ENCODE data around the gene ZNF320.
A peak's percentile ranks its signal among the peaks of the same experiment; 100 is the strongest.
"Not testable (repeated sequence)": the region's sequence is repeated elsewhere in the genome, so short reads cannot be mapped to it uniquely, and the experiment has no call there.

ZNF320 gene

DNA sequence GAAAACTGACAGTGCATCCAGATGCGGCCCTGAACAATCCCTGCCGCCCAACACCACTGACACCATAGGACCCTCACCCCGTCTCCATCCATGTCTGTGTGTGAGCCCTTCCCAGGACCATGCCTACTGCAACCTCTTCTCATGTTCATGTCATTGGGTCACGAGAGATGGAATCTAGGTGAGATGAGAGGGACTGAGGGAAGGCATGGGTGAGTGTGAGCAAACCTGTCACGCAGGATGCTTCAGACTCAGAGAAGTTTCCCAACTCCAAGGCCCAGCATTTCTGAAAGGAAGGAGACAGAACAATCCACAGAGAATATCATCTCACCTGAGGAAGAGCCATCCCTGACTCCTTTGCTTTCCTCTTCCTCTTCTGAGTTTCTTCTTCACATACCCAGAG lies 20.1 kb upstream of the ZNF320 start:
- DNase-seq, result no peak

DNA sequence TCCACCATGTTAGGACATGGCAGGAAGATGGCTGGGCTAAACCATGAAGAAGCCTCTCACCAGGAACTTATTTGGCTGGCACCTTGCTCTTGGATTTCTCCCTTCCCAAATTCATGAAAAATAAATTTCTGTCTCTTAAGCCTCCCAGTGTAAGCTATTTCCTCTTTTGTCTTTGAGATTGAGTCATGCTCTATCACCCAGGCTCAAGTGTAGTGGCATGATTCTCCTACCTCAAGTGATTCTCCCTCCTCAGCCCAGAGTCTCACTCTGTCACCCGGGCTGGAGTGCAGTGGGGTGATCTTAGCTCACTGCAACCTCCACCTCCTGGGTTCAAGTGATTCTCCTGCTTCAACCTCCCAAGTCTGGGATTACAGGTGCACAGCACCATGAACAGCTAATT lies 13.2 kb upstream of the ZNF320 start:
- no peak for DNase-seq

DNA sequence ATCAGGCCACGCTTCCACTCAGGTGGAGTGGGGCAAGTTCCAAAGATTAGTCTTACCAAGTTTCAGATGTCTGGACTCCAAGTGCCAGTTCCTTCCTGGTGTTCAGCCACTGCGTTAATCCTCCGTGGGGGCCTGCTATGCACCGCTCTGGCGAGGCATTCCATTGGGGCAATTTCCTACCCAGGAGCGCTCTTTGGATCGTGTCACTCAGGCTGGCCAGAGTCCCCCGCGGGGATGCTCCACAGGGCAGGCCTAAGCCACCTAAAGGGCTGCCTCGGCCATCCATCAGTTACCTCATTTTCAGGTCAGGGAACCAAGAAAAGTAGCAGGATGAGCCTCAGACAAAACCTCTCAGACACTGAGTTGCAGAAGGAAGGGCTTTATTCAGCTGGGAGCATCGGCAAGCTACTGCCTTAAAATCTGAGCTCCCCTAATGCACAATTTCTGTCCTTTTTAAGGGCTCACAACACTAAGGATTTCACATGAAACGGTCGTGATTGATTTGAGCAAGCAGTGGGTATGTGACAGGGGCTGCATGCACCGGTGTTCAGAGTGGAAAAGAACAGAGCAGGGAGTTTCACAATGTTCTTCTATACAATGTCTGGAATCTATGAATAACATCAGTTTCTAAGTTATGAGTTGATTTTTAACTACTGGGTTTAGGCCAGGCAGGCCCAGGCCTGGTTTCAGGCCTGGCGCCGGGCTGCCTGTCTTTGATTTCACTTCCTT lies 6.8 kb upstream of the ZNF320 start:
- not testable (repeated sequence) for DNase-seq

DNA sequence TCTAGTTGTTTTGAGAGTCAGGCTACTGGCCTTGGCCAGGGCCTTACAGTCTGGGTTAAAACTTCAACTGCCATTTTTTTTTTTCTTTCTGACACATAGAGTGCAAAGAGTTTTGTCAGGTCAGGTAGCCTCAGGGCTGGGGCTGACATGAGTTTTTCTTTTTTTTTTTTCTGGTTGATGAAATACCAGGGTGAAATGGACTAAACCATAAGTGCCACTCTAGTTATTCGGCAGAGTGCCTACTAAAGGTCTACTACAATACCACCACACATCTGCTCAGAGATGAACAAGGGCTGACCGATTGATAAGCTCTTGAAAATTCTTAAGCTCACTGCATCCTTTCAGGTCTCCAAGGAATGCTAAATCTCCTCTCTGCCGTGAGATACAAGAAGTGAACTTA lies 4.4 kb upstream of the ZNF320 start:
- no peak for DNase-seq

DNA sequence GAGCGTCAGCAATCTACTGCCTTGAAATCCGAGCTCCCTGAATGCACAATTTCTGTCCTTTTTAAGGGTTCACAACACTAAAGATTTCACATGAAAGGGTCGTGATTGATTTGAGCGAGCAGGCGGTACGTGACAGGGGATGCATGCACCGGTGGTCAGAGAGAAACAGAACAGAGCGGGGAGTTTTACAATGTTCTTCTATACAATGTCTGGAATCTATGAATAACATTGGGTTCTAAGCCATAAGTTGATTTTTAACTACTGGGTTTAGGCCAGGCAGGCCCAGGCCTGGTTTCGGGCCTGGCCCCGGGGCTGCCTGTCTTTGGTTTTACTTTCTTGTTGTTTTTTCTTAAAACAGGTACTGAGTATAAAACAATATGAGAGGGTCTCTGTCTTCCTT lies 1.2 kb upstream of the ZNF320 start:
- not testable (repeated sequence) for DNase-seq

DNA sequence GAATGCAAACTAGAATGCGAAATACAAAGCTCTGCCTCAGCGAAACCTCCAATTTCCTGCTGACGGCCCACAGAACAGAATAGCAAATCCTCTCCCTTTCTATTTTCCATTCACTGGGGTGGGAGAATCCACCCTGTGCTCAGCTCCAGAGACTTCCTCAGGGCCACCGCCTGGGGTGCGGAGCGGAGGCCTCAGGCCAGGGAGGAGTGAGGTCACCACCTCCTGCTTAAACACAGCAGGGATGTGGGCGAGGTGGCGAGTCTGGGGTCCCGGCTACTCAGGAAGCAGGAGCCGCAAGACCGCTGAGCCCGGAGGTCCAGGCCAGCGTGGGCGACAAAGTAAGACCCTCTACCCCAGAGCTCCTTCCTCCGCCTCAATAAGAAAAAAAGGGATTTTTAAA lies 666 bp upstream of the ZNF320 start:
- no peak for DNase-seq

DNA sequence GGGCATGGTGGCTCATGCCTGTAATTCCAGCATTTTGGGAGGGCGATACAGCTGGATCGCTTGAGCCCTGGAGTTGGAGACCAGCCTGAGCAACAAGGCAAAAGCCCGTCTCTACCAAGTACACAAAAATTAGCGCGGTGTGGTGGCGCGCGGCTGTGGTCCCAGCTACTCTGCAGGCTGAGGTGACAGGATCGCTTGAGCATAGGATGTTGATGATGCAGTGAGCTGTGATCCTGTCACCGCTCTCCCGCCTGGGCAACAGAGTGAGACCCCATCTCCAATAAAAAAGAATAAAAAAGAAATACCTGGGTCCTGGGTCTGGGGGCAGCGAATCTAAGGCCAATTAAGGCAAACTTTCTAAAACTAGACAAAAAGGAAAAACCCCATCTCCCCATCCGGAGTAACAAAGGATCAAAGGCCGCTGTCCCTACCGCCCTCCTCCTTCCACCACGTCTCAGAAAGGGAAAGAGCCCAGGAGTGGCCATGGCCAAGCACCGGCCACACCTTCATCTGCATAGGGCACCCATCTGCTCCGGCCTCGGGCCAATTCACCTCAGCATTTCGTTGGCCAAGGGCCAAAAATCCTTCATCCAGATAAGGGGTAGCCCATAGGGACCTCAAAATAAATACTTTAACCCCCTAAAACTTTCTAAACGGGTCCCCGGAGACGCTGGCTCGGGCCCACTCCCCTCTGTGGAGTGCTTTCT lies 851 bp downstream of the ZNF320 start:
- DNase-seq, result no peak

DNA sequence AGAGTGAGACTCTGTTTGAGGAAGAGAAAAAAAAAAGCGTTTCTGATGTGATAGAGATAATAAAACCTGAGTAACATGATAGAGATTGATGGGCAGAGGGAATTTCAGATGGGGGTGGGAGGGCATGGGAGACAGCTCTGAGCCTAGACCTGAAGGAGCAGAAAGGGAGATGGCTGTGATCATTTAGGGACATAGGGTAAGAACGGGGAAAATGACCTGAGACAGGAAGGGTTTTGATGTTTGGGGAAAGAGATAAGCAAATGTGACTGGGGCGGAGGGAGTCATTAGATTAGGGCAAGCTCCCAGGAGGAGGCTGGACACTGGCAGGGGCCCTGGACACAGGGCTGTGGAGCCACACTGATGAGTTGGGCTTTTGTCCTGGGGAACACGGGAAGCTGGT lies 6.1 kb downstream of the ZNF320 start:
- DNase-seq, result no peak

DNA sequence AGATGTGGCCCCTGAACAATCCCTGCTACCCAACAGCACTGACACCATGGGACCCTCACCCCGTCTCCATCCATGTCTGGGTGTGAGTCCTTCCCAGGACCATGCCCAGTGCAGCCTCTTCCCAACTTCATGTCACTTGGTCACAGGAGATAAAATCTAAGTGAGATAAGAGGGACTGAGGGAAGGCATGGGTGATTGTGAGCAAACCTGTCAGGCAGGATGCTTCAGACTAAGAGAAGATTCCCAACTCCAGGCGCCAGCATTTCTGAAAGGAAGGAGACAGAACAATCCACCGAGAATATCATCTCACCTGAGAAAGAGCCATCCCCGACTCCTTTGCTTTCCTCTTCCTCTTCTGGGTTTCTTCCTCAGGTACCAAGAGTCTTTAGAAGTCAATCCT lies 7.5 kb downstream of the ZNF320 start:
- no peak for DNase-seq

DNA sequence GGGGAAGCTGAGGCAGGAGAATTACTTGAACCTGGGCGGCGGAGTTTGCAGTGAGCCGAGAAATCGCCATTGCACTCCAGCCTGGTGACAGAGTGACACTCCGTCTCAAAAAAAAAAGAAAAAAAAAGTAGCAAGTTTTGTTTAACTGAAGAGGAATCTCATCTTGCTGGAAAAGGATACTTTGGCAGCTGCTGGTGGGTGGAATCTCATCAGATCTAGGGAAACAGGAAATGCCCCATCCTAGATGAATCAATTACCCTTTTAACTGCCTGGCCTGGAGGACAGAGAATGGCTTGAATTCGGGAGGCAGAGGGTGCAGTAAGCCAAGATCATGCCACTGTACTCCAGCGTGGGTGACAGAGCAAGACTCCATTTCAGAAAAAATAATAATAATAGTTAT lies 8.4 kb downstream of the ZNF320 start:
- DNase-seq, result no peak

DNA sequence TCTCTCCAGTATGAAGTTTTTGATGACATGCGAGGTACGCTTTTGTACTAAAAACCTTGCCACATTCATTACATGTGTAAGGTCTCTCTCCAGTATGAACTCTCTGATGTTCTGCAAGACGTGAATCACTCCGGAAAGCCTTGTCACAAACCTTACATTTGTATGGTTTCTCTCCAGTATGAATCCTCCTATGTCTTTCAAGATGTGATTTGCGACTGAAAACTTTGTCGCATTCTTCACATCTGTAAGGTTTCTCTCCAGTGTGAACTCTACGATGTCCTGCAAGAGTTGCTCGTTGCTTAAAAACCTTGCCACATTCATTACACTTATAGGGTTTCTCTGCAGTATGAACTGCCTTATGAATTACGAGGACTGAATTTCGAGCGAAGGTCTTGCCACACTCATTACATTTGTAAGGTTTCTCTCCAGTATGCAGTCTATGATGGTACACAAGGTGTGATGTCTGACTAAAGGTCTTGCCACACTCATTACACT lies 16.5 kb downstream of the ZNF320 start:
- DNase-seq, result no peak

DNA sequence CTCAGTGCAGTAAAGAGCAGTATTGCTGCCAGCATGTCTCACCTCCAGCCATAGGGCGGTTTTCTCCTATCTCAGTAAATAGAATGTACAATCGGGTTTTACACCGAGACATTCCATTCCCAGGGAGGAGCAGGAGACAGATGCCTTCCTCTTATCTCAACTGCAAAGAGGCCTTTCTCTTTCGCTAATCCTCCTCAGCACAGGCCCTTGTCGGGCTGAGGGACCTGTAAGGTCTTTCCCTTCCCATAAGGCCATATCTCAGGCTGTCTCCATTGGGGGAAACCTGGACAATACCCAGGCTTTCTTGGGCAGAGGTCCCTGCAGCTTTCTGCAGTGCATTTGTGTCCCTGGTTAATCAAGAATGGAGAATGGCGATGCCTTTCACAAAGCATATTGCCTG lies 24.4 kb downstream of the ZNF320 start:
- DNase-seq, result not testable (repeated sequence)

DNA sequence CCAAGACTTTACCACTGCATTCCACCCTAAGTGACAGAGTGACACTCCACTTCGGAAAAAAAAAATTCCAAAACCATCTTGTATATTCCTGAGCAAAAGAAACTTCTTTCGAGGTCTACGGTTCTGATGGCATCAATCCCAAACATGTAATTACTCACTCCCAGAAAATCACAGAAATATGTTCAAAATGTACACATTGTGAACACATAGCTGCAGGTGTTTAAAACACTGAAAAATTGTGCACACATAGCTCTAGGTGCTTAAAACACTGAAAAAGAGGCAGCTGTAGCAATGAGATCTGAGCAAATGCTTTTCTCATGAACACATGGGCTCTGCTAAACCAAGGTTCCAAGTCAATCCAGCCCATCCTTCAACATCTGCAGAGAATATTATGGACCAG lies 26.0 kb downstream of the ZNF320 start:
- no peak for DNase-seq

DNA sequence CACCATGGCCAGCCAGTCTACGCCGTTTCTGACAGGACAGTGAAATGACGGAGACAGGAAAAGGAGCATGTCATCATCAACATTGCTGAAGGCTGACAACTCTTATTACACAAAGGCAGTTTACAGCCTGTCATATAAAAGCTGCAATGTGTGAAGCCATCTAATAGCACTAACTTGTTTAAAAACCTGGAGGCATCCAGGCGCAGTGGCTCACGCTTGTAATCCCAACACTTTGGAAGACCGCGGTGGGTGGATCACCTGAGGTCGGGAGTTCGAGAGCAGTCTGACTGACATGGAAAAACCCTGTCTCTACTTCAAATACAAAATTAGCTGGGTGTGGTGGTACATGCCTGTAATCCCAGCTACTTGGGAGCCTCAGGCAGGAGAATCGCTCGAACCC lies 29.4 kb downstream of the ZNF320 start:
- not testable (repeated sequence) for DNase-seq

DNA sequence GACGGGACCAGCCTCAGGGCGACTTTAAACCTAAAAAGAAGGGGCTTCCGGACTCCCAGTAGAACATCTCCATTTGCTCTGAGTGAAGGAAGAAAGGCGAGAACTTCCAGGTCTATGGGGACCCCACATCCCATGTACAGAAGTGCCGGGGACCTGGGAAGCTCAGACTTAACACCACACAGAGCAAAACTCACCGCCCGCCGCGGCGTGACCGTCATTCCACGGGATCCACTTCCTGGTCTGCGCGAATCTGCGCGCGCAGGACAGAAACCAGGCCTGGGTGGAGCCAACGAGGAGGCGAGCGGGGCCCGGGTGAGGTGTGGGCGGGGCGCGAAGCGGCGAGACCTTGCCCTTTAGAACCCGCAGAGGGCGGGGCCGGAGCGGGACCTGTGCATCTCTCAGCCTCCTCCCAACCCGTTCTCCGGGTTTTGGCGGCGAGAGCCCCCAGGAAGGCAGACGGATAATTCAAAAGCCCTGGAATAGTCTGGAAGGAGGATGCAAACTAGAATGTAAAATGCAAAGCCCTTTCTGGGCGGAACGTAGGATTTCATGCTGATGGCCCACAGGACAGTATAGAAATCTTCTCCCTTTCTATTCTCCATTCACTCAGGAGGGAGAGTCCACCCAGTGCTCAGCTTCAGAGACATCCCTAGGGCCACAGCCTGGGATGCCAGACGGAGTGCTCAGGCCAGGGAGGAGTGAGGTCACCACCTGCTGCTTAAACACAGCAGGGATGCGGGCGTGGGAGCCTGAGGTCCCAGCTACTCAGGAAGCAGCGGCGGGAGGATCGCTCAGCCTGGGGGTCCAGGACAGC lies 39.9 kb downstream of the ZNF320 start, which contains the start of gene ZNF468:
ZNF468 (minus strand) TSS at position 242 of the 814 bp plus-strand sequence. CDS start 3,347 bp downstream, outside the sequence.
- peak; percentile 56 to 61 for DNase-seq

DNA sequence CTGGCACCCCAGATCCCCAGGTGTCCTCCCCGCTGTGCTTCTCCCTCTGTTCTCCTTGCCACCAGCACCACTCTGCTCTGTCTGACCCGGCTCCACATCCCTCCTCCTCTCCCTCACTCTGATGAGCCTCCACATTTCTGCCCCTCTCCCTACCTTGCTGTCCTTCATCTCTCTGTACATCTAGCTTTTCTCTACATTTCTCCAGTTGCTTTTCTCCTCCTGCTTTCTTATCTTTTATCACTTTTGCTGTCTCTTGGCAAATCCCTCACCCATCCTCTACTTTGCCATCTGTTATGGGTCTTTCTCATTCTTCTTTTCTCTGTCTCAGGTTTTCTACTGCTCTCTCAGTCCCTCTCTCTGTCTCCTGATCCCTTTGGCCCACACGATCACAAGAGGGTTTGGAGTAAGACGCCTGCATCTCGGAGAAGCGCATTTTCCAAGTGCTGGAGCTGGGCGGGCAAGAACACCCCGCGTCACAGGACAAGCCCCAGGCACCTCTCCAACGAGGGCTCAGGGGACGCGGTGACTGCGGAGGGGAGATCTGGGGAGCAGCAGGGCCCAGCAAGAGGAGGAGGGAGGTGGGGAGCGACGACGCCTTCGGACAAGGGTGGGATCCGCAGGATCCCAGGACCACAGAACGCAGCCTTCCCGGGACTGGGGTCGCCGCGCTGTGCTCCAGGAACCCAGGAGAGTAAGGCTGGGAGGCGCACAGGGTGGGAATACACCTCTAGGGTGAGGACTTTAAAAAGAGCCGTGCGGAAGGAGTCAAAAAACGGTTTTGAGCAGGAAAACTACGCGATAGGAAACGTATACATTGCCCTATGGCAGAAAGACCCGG lies 40.7 kb downstream of the ZNF320 start:
- peak; percentile 1 to 4 for DNase-seq
